Measurements from ENCODE around the gene ACACB. TPM values are rescaled to one million over a fixed set of nuclear protein-coding genes. Genes with fewer than 3 reads are reported as not detected.

ACACB gene
- total and polyA plus RNA-seq, 2 experiments from 2014 or later: 6.2 to 15.4 TPM

DNA sequence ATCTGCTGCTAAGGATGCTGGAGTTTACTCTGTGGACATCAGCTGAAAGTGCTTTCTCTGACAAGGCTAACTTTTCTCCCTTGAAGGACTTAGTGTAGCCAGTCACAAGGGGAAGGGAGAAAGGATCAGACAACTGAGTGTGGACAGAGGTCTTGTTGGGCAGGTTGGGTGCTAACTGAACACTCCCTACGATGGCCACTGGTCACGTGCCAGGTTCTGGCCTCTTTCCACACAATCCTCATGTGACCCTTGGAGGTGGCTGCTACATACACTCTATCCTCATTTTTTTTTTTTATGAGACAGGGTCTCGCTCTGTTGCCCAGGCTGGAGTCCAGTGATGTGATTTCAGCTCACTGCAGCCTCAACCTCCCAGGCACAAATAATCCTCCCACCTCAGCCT is 153.0 kb downstream of the ACACB start:
- Histone ChIP-seq H3K4me1 (ENCODE audit: insufficient read depth) (no peaks in the 10 kb centered on the region), H2AFZ (no peak overlapping the region), H3K27me3 (ENCODE audit: insufficient read depth) (no peaks in the 10 kb centered on the region), H3K36me3 (ENCODE audit: insufficient read depth) (no peaks in the 10 kb centered on the region), H3K4me2 (no peak overlapping the region), H3K9me2 (ENCODE audit: insufficient read depth) (no peaks in the 10 kb centered on the region), H3K4me3 (no peak overlapping the region), H3K27ac (ENCODE audit: low read depth) (no peak overlapping the region), H4K20me1 (replicated peaks; ENCODE audit: insufficient read depth) (no peaks in the 10 kb centered on the region), H3K79me2 (replicated peaks; ENCODE audit: insufficient read depth) (no peaks in the 10 kb centered on the region), H3F3A (replicated peaks; ENCODE audit: low read depth) (no peaks in the 10 kb centered on the region)
- Mint-ChIP-seq H3K27me3 (ENCODE audit: insufficient read depth, low read depth, poor library complexity) (peaks cover 10% of the 10 kb centered on the region), H3K4me3 (no peak overlapping the region), H3K27ac (no peak overlapping the region), H3K9me3 (peaks cover 8% of the 10 kb centered on the region; the same call in 2 of the 3 replicates), H3K36me3 (ENCODE audit: low read depth) (peaks cover 4% of the 10 kb centered on the region; the same call in 2 of the 3 replicates), H3K4me1 (peaks cover 8% of the 10 kb centered on the region)
- DNase-seq (ENCODE audit: low spot score) (no peak), ATAC-seq (no peak)
- no peak for TF ChIP-seq EZH2 (IDR thresholded peaks at IDR 0.05; ENCODE audit: low read depth, unreplicated experiment)
- no peak for TF ChIP-seq STAT1 (IDR thresholded peaks at IDR 0.05; ENCODE audit: unreplicated experiment)
- TF ChIP-seq EZH2phosphoT487 (IDR thresholded peaks at IDR 0.05; ENCODE audit: unreplicated experiment): no peak
- no peak for TF ChIP-seq JUNB (IDR thresholded peaks at IDR 0.05; ENCODE audit: unreplicated experiment)
- TF ChIP-seq, protein P1, sequence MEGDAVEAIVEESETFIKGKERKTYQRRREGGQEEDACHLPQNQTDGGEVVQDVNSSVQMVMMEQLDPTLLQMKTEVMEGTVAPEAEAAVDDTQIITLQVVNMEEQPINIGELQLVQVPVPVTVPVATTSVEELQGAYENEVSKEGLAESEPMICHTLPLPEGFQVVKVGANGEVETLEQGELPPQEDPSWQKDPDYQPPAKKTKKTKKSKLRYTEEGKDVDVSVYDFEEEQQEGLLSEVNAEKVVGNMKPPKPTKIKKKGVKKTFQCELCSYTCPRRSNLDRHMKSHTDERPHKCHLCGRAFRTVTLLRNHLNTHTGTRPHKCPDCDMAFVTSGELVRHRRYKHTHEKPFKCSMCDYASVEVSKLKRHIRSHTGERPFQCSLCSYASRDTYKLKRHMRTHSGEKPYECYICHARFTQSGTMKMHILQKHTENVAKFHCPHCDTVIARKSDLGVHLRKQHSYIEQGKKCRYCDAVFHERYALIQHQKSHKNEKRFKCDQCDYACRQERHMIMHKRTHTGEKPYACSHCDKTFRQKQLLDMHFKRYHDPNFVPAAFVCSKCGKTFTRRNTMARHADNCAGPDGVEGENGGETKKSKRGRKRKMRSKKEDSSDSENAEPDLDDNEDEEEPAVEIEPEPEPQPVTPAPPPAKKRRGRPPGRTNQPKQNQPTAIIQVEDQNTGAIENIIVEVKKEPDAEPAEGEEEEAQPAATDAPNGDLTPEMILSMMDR (conservative IDR thresholded peaks at IDR 0.05; ENCODE audit: low read depth in 2 of 2): no peak
- TF ChIP-seq, protein P2, sequence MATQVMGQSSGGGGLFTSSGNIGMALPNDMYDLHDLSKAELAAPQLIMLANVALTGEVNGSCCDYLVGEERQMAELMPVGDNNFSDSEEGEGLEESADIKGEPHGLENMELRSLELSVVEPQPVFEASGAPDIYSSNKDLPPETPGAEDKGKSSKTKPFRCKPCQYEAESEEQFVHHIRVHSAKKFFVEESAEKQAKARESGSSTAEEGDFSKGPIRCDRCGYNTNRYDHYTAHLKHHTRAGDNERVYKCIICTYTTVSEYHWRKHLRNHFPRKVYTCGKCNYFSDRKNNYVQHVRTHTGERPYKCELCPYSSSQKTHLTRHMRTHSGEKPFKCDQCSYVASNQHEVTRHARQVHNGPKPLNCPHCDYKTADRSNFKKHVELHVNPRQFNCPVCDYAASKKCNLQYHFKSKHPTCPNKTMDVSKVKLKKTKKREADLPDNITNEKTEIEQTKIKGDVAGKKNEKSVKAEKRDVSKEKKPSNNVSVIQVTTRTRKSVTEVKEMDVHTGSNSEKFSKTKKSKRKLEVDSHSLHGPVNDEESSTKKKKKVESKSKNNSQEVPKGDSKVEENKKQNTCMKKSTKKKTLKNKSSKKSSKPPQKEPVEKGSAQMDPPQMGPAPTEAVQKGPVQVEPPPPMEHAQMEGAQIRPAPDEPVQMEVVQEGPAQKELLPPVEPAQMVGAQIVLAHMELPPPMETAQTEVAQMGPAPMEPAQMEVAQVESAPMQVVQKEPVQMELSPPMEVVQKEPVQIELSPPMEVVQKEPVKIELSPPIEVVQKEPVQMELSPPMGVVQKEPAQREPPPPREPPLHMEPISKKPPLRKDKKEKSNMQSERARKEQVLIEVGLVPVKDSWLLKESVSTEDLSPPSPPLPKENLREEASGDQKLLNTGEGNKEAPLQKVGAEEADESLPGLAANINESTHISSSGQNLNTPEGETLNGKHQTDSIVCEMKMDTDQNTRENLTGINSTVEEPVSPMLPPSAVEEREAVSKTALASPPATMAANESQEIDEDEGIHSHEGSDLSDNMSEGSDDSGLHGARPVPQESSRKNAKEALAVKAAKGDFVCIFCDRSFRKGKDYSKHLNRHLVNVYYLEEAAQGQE (IDR thresholded peaks at IDR 0.05; ENCODE audit: unreplicated experiment): no peak
- TF ChIP-seq CREB1 (CRISPR knock-in tag; IDR thresholded peaks at IDR 0.05; ENCODE audit: low read depth): no peak
- TF ChIP-seq ZNF331 (CRISPR knock-in tag; IDR thresholded peaks at IDR 0.05; ENCODE audit: low read depth): no peak
- TF ChIP-seq ZNF114 (CRISPR knock-in tag; IDR thresholded peaks at IDR 0.05): no peak
- TF ChIP-seq, protein P3, sequence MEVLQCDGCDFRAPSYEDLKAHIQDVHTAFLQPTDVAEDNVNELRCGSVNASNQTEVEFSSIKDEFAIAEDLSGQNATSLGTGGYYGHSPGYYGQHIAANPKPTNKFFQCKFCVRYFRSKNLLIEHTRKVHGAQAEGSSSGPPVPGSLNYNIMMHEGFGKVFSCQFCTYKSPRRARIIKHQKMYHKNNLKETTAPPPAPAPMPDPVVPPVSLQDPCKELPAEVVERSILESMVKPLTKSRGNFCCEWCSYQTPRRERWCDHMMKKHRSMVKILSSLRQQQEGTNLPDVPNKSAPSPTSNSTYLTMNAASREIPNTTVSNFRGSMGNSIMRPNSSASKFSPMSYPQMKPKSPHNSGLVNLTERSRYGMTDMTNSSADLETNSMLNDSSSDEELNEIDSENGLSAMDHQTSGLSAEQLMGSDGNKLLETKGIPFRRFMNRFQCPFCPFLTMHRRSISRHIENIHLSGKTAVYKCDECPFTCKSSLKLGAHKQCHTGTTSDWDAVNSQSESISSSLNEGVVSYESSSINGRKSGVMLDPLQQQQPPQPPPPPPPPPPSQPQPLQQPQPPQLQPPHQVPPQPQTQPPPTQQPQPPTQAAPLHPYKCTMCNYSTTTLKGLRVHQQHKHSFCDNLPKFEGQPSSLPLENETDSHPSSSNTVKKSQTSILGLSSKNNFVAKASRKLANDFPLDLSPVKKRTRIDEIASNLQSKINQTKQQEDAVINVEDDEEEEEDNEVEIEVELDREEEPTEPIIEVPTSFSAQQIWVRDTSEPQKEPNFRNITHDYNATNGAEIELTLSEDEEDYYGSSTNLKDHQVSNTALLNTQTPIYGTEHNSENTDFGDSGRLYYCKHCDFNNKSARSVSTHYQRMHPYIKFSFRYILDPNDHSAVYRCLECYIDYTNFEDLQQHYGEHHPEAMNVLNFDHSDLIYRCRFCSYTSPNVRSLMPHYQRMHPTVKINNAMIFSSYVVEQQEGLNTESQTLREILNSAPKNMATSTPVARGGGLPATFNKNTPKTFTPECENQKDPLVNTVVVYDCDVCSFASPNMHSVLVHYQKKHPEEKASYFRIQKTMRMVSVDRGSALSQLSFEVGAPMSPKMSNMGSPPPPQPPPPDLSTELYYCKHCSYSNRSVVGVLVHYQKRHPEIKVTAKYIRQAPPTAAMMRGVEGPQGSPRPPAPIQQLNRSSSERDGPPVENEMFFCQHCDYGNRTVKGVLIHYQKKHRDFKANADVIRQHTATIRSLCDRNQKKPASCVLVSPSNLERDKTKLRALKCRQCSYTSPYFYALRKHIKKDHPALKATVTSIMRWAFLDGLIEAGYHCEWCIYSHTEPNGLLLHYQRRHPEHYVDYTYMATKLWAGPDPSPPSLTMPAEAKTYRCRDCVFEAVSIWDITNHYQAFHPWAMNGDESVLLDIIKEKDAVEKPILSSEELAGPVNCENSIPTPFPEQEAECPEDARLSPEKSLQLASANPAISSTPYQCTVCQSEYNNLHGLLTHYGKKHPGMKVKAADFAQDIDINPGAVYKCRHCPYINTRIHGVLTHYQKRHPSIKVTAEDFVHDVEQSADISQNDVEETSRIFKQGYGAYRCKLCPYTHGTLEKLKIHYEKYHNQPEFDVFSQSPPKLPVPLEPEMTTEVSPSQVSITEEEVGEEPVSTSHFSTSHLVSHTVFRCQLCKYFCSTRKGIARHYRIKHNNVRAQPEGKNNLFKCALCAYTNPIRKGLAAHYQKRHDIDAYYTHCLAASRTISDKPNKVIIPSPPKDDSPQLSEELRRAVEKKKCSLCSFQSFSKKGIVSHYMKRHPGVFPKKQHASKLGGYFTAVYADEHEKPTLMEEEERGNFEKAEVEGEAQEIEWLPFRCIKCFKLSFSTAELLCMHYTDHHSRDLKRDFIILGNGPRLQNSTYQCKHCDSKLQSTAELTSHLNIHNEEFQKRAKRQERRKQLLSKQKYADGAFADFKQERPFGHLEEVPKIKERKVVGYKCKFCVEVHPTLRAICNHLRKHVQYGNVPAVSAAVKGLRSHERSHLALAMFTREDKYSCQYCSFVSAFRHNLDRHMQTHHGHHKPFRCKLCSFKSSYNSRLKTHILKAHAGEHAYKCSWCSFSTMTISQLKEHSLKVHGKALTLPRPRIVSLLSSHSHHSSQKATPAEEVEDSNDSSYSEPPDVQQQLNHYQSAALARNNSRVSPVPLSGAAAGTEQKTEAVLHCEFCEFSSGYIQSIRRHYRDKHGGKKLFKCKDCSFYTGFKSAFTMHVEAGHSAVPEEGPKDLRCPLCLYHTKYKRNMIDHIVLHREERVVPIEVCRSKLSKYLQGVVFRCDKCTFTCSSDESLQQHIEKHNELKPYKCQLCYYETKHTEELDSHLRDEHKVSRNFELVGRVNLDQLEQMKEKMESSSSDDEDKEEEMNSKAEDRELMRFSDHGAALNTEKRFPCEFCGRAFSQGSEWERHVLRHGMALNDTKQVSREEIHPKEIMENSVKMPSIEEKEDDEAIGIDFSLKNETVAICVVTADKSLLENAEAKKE (CRISPR knock-in tag; IDR thresholded peaks at IDR 0.05): no peak
- no peak for TF ChIP-seq POLR2AphosphoS5 (IDR thresholded peaks at IDR 0.05; ENCODE audit: low read depth)

All from GM23338 (cell line).